HepG2 (cell line): ENCODE measurements around the gene VANGL2. TPM values are rescaled to one million over a fixed set of nuclear protein-coding genes. Genes with fewer than 3 reads are reported as not detected.

Experiments
- ATAC-seq: fragments of 200-7000 bp; cut with Tn5 transposase; 3 replicates; pipeline ENCODE4 v1.9.1; 2020; ENCODE audit warnings: mild to moderate bottlenecking, moderate library complexity
- BruUV-seq: library from RNA; stranded (reverse); fragments of 400-500 nt; replicated peaks from 2 replicates; lab custom pipeline; 2021; lab: Mats Ljungman, UMichigan
- CTCF ChIA-PET: fragments of 300-600 bp; formaldehyde crosslinking; extraction: SDS; loops from one replicate; lab custom pipeline; 2021; ENCODE audit warnings: low total read pairs, inconsistent platforms, low intra/inter-chr PET ratio; lab: Yijun Ruan, JAX
- POLR2A ChIA-PET: fragments of 350-600 bp; sonication (Branson Sonifier 250); formaldehyde crosslinking; loops from one replicate; lab custom pipeline; 2020; ENCODE audit warnings: antibody characterized with exemption, inconsistent platforms; lab: Yijun Ruan, JAX
- DNase-seq: peaks from one replicate; pipeline ENCODE4 v3.0.0-alpha.2; 2015; ENCODE audit warnings: low spot score
- FAIRE-seq: peaks from 3 replicates; lab custom pipeline; 2011; peaks lifted over from hg19 to GRCh38; lab: Jason Lieb, UNC
- H2AFZ ChIP-seq: one replicate; pipeline ENCODE4 v1.6.1; 2011; ENCODE audit warnings: low read length, inconsistent platforms
- H3K27ac ChIP-seq: fragments of 300-600 bp; 3 replicates; pipeline ENCODE4 v1.8.0; 2011; ENCODE audit warnings: mixed run types, mild to moderate bottlenecking, mixed read lengths, low read length, inconsistent platforms; ENCODE audit not compliant: insufficient read depth; ENCODE audit errors: extremely low read length
- H3K27me3 ChIP-seq, 2 experiments: fragments of 200-600 bp in 1 of 2; 2 replicates in 1 of 2; 3 replicates in 1 of 2; pipeline versions ENCODE4 v1.6.0 to v1.8.0; 2011; ENCODE audit warnings: low read length in 2 of 2, mild to moderate bottlenecking in 2 of 2, moderate library complexity in 2 of 2, inconsistent platforms in 1 of 2; ENCODE audit not compliant: insufficient read depth in 2 of 2, control insufficient read depth in 1 of 2
- H3K36me3 ChIP-seq, 2 experiments: fragments of 200-600 bp in 1 of 2; replicated peaks in 1 of 2; 2 replicates in 1 of 2; 3 replicates in 1 of 2; pipeline versions ENCODE4 v1.5.1 to v1.8.0; 2011; ENCODE audit warnings: low read length in 2 of 2, inconsistent platforms in 1 of 2; ENCODE audit not compliant: insufficient read depth in 2 of 2, control insufficient read depth in 1 of 2
- H3K4me1 ChIP-seq: 2 replicates; pipeline ENCODE4 v1.5.1; 2012; ENCODE audit warnings: low read length, inconsistent platforms; ENCODE audit not compliant: insufficient read depth
- H3K4me2 ChIP-seq: 2 replicates; pipeline ENCODE4 v1.6.0; 2011; ENCODE audit warnings: low read depth, low read length, inconsistent platforms
- H3K4me3 ChIP-seq, 3 experiments: fragments of 200-600 bp in 1 of 3; sonication (generic), shearing (Covaris generic) in 1 of 3; replicated peaks in 1 of 3; 2 replicates each; pipeline ENCODE4 v1.5.1; 2011 to 2016; ENCODE audit warnings: low read length in 3 of 3, inconsistent platforms in 2 of 3, low read depth in 2 of 3, mild to moderate bottlenecking in 2 of 3, control low read depth in 1 of 3, mixed read lengths in 1 of 3; ENCODE audit not compliant: insufficient read depth in 1 of 3
- H3K79me2 ChIP-seq: one replicate; pipeline ENCODE4 v1.6.1; 2011; ENCODE audit warnings: low read length, inconsistent platforms; ENCODE audit not compliant: insufficient read depth
- H3K9ac ChIP-seq: 2 replicates; pipeline ENCODE4 v1.6.0; 2011; ENCODE audit warnings: mild to moderate bottlenecking, low read depth, low read length, inconsistent platforms; ENCODE audit not compliant: insufficient read depth
- H3K9me3 ChIP-seq: 2 replicates; pipeline ENCODE4 v1.5.1; 2012; ENCODE audit warnings: mild to moderate bottlenecking, low read length
- H4K20me1 ChIP-seq: 2 replicates; pipeline ENCODE4 v1.6.0; 2011; ENCODE audit warnings: inconsistent platforms, mild to moderate bottlenecking, low read length, moderate library complexity; ENCODE audit not compliant: insufficient read depth
- ASH2L ChIP-seq: fragments of 300-600, 200-600 bp; sonication (generic); IDR thresholded peaks from 2 replicates; pipeline ENCODE4 v1.7.0; 2017; ENCODE audit warnings: low read depth, mild to moderate bottlenecking, moderate library complexity, mixed read lengths, low read length; ENCODE audit not compliant: insufficient read length
- GTF3A ChIP-seq: sonication (generic); formaldehyde crosslinking; conservative IDR thresholded peaks from 2 replicates; pipeline ENCODE4 v1.4.0; 2020; ENCODE audit warnings: mild to moderate bottlenecking, missing genetic modification reagents
- LCORL ChIP-seq, 2 experiments: fragments of 450-650 bp in 1 of 2; sonication (generic) in 1 of 2; formaldehyde crosslinking in 1 of 2; IDR thresholded peaks; 2 replicates each; pipeline versions ENCODE4 v1.5.0 to v1.6.1; 2017 to 2020; ENCODE audit warnings: antibody characterized with exemption in 1 of 2, missing genetic modification reagents in 1 of 2
- NFE2L1 ChIP-seq: sonication (generic); formaldehyde crosslinking; IDR thresholded peaks from 2 replicates; pipeline ENCODE4 v1.4.0; 2020; ENCODE audit warnings: missing genetic modification reagents, mild to moderate bottlenecking, borderline replicate concordance
- NKX3-1 ChIP-seq: sonication (generic); formaldehyde crosslinking; IDR thresholded peaks from 2 replicates; pipeline ENCODE4 v1.5.0; 2020; ENCODE audit warnings: missing genetic modification reagents
- PCBP1 ChIP-seq: fragments of 200-400 bp; formaldehyde crosslinking; IDR thresholded peaks from 2 replicates; pipeline ENCODE4 v1.6.1; 2017; ENCODE audit warnings: mild to moderate bottlenecking, low read depth, low read length, borderline replicate concordance
- SAP130 ChIP-seq: IDR thresholded peaks from 2 replicates; pipeline ENCODE4 v1.6.1; 2016; ENCODE audit warnings: low read depth
- WIZ ChIP-seq: sonication (generic); formaldehyde crosslinking; IDR thresholded peaks from 2 replicates; pipeline ENCODE4 v1.5.1; 2020; ENCODE audit warnings: mild to moderate bottlenecking, missing genetic modification reagents
- ZFP41 ChIP-seq: sonication (generic); formaldehyde crosslinking; IDR thresholded peaks from 2 replicates; pipeline ENCODE4 v1.4.0; 2020; ENCODE audit warnings: mild to moderate bottlenecking, missing genetic modification reagents, borderline replicate concordance
- ZNF296 ChIP-seq: sonication (generic); formaldehyde crosslinking; conservative IDR thresholded peaks from 2 replicates; pipeline ENCODE4 v1.5.0; 2020; ENCODE audit warnings: mild to moderate bottlenecking, missing genetic modification reagents
- WGBS: methylation state at CpG from one replicate; pipeline ENCODE4 v1.1.6; 2017; ENCODE audit warnings: low lambda C conversion rate; 5-methylcytosine and 5-hydroxymethylcytosine counted together
- in situ Hi-C: cut with HindIII; loops from 2 replicates; pipeline ENCODE4 v1.10.0; 2017; ENCODE audit warnings: low pct_unique_long_range_greater_than_20kb; ENCODE audit not compliant: extremely low pct_ligation_motif_present
- intact Hi-C: fragments of 100-400 bp; cut with micrococcal nuclease; formaldehyde crosslinking; loops from one replicate; pipeline ENCODE4 v1.10.0; 2022; ENCODE audit not compliant: unreplicated experiment
- polyA plus RNA-seq, 8 experiments: library from polyadenylated mRNA; depleted of rRNA in 3 of 8; stranded (reverse) in 7 of 8; unstranded in 1 of 8; fragments of >200 nt; fragmentation: Illumina TruSeq in 4 of 8; extraction: Trizol in 4 of 8; gene quantifications; 2 replicates each; pipeline versions ENCODE4 v1.2.1 to v1.2.3, GENCODE V29; 2011 to 2016; ENCODE audit warnings: low read depth in 4 of 8, missing spikeins in 1 of 8, mixed read lengths in 1 of 8; ENCODE audit not compliant: insufficient read depth in 1 of 8
- total RNA-seq, 5 experiments: library from RNA; depleted of rRNA; stranded (reverse); fragments of >200 nt; fragmentation: Illumina TruSeq; extraction: Trizol; gene quantifications; 2 replicates each; pipeline ENCODE4 v1.2.3, GENCODE V29; 2016; ENCODE audit warnings: low read depth in 1 of 5
- TF ChIP-seq, protein P1 (sequence below): IDR thresholded peaks from 2 replicates; pipeline ENCODE4 v1.6.1; 2012; ENCODE audit warnings: low read length, improper control_type of control experiment
- TF ChIP-seq, protein P2 (sequence below): sonication (generic); formaldehyde crosslinking; IDR thresholded peaks from 2 replicates; pipeline ENCODE4 v1.9.0; 2022; ENCODE audit warnings: missing genetic modification reagents, mild to moderate bottlenecking, borderline replicate concordance

Gene VANGL2
- total and polyA plus RNA-seq, 2 of the 13 experiments (the other 11 are each of a cell fraction or from before 2014, with no cell fraction given) = 0.09 TPM; not detected in 1

- H3K9me3 ChIP-seq = no peaks in the 10 kb centered on the region
- intact Hi-C loops = no loop called here
- no peak overlapping the region for H3K4me2 ChIP-seq
- no peaks in the 10 kb centered on the region for H4K20me1 ChIP-seq
- H2AFZ ChIP-seq = no peak overlapping the region
- FAIRE-seq (no peak), ATAC-seq (no peak), DNase-seq (no peak)
- BruUV-seq = no TSS peak
- H3K27ac ChIP-seq = no peak overlapping the region
- TF ChIP-seq ZNF296 (CRISPR knock-in tag) = no peak
- TF ChIP-seq, protein P1, sequence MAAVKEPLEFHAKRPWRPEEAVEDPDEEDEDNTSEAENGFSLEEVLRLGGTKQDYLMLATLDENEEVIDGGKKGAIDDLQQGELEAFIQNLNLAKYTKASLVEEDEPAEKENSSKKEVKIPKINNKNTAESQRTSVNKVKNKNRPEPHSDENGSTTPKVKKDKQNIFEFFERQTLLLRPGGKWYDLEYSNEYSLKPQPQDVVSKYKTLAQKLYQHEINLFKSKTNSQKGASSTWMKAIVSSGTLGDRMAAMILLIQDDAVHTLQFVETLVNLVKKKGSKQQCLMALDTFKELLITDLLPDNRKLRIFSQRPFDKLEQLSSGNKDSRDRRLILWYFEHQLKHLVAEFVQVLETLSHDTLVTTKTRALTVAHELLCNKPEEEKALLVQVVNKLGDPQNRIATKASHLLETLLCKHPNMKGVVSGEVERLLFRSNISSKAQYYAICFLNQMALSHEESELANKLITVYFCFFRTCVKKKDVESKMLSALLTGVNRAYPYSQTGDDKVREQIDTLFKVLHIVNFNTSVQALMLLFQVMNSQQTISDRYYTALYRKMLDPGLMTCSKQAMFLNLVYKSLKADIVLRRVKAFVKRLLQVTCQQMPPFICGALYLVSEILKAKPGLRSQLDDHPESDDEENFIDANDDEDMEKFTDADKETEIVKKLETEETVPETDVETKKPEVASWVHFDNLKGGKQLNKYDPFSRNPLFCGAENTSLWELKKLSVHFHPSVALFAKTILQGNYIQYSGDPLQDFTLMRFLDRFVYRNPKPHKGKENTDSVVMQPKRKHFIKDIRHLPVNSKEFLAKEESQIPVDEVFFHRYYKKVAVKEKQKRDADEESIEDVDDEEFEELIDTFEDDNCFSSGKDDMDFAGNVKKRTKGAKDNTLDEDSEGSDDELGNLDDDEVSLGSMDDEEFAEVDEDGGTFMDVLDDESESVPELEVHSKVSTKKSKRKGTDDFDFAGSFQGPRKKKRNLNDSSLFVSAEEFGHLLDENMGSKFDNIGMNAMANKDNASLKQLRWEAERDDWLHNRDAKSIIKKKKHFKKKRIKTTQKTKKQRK = no peak
- ChIA-PET POLR2A (no interaction called here), CTCF (no interaction called here)
- in situ Hi-C loops = no loop called here
- H3K79me2 ChIP-seq = no peaks in the 10 kb centered on the region
- H3K27me3 ChIP-seq = peaks cover 14 to 65% of the 10 kb centered on the region in 2 experiments
- no peaks in the 10 kb centered on the region for H3K36me3 ChIP-seq
- no peak overlapping the region for H3K4me3 ChIP-seq
- WGBS = 91% methylated on average over 2 of the region's 2 CpGs
- H3K4me1 ChIP-seq = peaks cover 7% of the 10 kb centered on the region; the same call in 1 of the 2 replicates
- H3K9ac ChIP-seq = no peak overlapping the region
Observed at GRCh38 chr1:160405331-160405877, 5.0 kb downstream of the VANGL2 start.

DNA sequence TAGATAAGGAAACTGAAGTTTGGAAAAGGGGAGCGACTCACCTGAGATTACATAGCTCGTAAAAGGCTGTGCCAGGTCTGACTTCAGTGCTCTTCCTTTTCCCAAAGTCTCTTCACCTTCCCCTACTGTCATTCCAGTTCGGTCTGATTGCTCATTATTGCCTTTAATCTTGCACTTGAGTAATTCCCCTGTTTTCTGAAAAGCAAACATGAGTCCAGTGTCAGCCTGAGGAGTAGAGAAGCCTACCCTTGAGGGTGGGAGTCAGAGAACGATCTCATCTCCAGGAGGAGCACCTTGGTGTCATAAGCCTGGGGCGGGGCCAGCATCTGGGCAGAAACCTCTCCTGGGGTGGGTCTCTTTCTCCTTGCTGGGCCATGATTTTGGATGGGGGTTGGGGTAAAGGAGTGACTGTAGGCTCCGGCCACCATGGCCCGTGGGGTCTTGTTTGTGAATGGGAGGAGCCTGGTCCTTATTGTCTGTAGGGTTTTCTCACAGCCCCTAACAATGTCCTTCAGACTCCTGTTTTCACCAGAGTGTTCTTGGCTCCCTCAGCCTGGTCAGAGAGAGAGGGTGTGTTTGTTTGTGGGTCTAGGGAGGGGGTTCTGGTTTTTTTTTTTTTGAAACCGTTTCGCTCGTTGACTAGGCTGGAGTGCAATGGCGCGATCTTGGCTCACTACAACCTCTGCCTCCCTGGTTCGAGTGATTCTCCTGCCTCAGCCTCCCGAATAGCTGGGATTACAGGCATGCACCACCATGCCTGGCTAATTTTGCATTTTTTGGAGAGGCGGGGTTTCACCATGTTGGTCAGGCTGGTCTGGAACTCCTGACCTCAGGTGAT lies 6.0 kb downstream of the VANGL2 start:
- ATAC-seq (no peak), FAIRE-seq (no peak), DNase-seq (no peak)
- Histone ChIP-seq H3K27ac (no peak overlapping the region), H3K27me3 (peaks cover 9 to 62% of the 10 kb centered on the region in 2 experiments), H3K36me3 (no peaks in the 10 kb centered on the region), H3K79me2 (no peaks in the 10 kb centered on the region), H3K4me2 (no peak overlapping the region), H4K20me1 (no peaks in the 10 kb centered on the region), H3K9me3 (no peaks in the 10 kb centered on the region), H2AFZ (no peak overlapping the region), H3K9ac (no peak overlapping the region), H3K4me1 (no peaks in the 10 kb centered on the region), H3K4me3 (no peak overlapping the region)
- BruUV-seq = no TSS peak
- POLR2A ChIA-PET = no interaction called here
- WGBS = 31% methylated on average over 14 of the region's 15 CpGs
- CTCF ChIA-PET = no interaction called here
- in situ Hi-C loops (no loop called here), intact Hi-C loops (no loop called here)
- no peak for TF ChIP-seq LCORL (IDR thresholded peaks at IDR 0.05)
- TF ChIP-seq LCORL (CRISPR knock-in tag; IDR thresholded peaks at IDR 0.05) = no peak
- no peak for TF ChIP-seq SAP130 (CRISPR knock-in tag)
- no peak for TF ChIP-seq ZFP41
- TF ChIP-seq GTF3A (CRISPR knock-in tag) = no peak
- TF ChIP-seq ASH2L = no peak
- TF ChIP-seq WIZ = no peak
- TF ChIP-seq, protein P2, sequence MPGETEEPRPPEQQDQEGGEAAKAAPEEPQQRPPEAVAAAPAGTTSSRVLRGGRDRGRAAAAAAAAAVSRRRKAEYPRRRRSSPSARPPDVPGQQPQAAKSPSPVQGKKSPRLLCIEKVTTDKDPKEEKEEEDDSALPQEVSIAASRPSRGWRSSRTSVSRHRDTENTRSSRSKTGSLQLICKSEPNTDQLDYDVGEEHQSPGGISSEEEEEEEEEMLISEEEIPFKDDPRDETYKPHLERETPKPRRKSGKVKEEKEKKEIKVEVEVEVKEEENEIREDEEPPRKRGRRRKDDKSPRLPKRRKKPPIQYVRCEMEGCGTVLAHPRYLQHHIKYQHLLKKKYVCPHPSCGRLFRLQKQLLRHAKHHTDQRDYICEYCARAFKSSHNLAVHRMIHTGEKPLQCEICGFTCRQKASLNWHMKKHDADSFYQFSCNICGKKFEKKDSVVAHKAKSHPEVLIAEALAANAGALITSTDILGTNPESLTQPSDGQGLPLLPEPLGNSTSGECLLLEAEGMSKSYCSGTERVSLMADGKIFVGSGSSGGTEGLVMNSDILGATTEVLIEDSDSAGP (CRISPR knock-in tag) = no peak
- no peak for TF ChIP-seq NFE2L1
- no peak for TF ChIP-seq NKX3-1
- no peak for TF ChIP-seq PCBP1
